Measurements from ENCODE around the gene SGTB.

Gene SGTB

DNA sequence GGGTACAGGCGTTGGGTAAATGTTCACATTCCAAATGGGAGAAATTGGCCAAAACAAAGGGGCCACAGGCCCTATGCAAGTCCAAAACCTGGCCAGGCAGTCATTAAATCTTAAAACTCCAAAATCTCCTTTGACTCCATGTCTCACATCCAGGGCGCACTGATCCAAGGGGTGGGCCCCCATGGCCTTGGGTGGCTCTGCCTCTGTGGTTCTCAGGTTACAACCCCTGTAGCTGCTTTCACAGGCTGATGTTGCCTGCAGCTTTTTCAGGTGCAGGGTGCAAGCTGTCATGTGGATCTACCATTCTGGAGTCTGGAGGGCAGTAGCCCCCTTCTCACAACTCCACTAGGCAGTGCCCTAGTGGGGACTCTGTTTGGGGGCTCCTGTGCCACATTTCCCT, 44.9 kb upstream of the SGTB start:
- Histone ChIP-seq H3K4me1 (peaks cover 0 to 8% (median 0%) of the 10 kb centered on the region in 4 donors), H3K9me3 (no peaks in the 10 kb centered on the region), H3K36me3 (peaks cover 0 to 18% (median 6%) of the 10 kb centered on the region in 3 donors), H3K27me3 (no peaks in the 10 kb centered on the region), H3K4me3 (no peak overlapping the region), H3K27ac (no peak overlapping the region)
- intact Hi-C loops (cut with DNase I; ENCODE audit: low total_unique reads): no loop called here
- DNase-seq: no peak
- TF ChIP-seq, protein P1, sequence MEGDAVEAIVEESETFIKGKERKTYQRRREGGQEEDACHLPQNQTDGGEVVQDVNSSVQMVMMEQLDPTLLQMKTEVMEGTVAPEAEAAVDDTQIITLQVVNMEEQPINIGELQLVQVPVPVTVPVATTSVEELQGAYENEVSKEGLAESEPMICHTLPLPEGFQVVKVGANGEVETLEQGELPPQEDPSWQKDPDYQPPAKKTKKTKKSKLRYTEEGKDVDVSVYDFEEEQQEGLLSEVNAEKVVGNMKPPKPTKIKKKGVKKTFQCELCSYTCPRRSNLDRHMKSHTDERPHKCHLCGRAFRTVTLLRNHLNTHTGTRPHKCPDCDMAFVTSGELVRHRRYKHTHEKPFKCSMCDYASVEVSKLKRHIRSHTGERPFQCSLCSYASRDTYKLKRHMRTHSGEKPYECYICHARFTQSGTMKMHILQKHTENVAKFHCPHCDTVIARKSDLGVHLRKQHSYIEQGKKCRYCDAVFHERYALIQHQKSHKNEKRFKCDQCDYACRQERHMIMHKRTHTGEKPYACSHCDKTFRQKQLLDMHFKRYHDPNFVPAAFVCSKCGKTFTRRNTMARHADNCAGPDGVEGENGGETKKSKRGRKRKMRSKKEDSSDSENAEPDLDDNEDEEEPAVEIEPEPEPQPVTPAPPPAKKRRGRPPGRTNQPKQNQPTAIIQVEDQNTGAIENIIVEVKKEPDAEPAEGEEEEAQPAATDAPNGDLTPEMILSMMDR (IDR thresholded peaks at IDR 0.05): no peak

DNA sequence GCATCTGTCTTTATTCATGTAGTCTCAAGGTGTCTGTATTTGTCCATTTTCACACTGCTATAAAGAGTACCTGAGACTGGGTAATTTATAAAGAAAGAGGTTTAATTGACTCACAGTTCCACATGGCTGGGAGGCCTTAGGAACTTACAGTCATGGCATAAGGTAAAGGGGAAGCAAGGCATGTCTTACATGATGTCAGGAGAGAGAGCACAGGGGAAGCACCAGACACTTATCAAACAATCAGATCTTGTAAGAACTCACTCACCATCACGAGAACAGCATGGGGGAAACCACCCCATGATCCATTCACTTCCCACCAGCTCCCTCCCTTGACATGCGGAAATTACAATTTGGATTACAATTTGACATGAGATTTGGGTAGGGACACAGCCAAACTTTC, 44.3 kb upstream of the SGTB start:
- Histone ChIP-seq H3K27me3 (no peaks in the 10 kb centered on the region), H3K4me1 (peaks cover 0 to 8% (median 0%) of the 10 kb centered on the region in 4 donors), H3K4me3 (no peak overlapping the region), H3K27ac (no peak overlapping the region), H3K36me3 (peaks cover 0 to 18% (median 6%) of the 10 kb centered on the region in 3 donors), H3K9me3 (no peaks in the 10 kb centered on the region)
- DNase-seq: no peak
- TF ChIP-seq, protein P1 (IDR thresholded peaks at IDR 0.05): no peak
- intact Hi-C loops (cut with DNase I; ENCODE audit: low total_unique reads): no loop called here

DNA sequence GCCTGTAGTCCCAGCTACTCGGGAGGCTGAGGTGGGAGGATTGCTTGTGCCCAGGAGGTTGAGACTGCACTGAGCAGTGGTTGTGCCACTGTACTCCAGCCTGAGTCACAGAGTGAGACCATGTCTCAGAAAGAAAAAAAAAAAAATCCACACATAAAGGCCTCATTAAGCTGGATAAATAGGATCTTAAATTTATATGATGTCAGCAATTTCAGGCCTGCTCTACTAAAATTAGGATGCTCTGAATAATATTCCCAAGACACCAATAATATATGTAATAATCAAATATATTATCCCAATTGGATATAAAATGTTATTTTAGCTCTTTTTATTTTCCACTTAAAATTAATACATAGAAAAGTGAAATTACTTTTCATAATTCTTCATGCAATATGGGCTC, 43.7 kb upstream of the SGTB start:
- no peak for DNase-seq
- intact Hi-C loops (cut with DNase I; ENCODE audit: low total_unique reads): no loop called here

DNA sequence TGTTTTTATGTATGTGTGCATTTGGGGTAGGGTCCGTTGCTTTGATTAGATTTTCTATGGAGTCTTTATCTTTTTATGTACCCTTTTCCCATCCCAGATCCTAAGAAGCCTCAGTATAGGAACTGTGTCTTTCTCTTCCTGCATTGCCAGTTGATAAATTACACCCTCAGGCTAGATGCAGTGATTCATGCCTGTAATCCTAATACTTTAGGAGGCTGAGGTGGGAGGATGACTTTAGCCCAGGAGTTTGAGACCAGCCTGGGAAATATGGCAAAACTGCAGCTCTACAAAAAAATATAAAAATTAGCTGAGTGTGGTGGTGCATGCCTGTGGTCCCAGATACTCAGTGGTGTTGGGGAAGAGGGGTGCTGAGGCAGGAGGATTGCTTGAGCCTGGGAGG, 40.3 kb upstream of the SGTB start:
- TF ChIP-seq, protein P1 (IDR thresholded peaks at IDR 0.05): no peak
- Histone ChIP-seq H3K9me3 (no peaks in the 10 kb centered on the region), H3K36me3 (peaks cover 6 to 35% (median 26%) of the 10 kb centered on the region in 3 donors), H3K27ac (no peak overlapping the region), H3K4me3 (no peak overlapping the region), H3K4me1 (no peaks in the 10 kb centered on the region), H3K27me3 (no peaks in the 10 kb centered on the region)
- no peak for DNase-seq
- intact Hi-C loops (cut with DNase I; ENCODE audit: low total_unique reads): no loop called here

More for the DNA sequence above, 43.7 kb upstream of the SGTB start:
- TF ChIP-seq, protein P1 (IDR thresholded peaks at IDR 0.05): no peak
- Histone ChIP-seq H3K4me1 (peaks cover 0 to 8% (median 0%) of the 10 kb centered on the region in 4 donors), H3K27ac (no peak overlapping the region), H3K27me3 (no peaks in the 10 kb centered on the region), H3K36me3 (peaks cover 0 to 18% (median 6%) of the 10 kb centered on the region in 3 donors), H3K9me3 (no peaks in the 10 kb centered on the region), H3K4me3 (no peak overlapping the region)

DNA sequence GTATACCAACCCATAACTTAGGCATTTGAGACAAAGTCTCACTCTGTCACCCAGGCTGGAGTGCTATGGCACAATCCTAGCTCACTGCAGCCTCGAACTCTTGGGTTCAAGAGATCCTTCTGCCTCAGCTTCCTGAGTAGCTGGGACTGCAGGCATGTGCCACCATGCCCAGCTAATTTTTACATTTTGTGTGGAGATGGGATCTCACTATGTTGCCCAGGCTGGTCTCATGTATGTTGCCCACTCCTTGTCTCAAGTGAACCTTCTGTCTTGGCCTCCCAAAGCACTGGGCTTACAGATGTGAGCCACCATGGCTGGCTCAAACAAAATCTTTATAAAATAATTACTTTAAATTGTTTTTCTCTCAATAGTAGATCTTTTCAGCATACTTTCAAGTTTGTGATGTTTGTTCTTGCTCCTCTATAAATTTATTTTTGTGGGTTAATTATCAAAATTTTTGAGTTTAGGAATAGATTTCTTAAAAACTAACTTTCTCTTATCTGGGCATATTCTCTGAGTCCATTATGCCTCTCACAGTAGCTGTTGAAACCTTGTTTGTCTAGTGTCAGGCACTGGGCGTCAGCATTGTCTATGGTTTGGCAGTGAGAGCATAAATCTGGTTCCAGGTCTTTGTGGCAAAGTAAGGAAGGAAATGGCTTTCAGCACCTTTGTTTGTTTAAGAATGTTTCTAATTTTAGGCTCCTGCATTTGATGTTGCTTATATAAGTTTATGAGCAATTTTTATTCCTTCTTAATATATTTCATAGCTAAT, 38.8 kb upstream of the SGTB start:
- TF ChIP-seq, protein P1 (IDR thresholded peaks at IDR 0.05): no peak
- Histone ChIP-seq H3K27me3 (no peaks in the 10 kb centered on the region), H3K4me3 (no peak overlapping the region), H3K36me3 (peaks cover 6 to 24% (median 20%) of the 10 kb centered on the region in 3 donors), H3K27ac (no peak overlapping the region), H3K4me1 (no peaks in the 10 kb centered on the region), H3K9me3 (no peaks in the 10 kb centered on the region)
- intact Hi-C loops (cut with DNase I; ENCODE audit: low total_unique reads): no loop called here
- no peak for DNase-seq
